RWPE2 (cell line): ENCODE data around the gene SUPT5H.

Experiments
- ATAC-seq: fragments of 200-7000 bp; cut with Tn5 transposase; 3 replicates; pipeline ENCODE4 v1.9.1; 2021; ENCODE audit warnings: low read depth
- DNase-seq: peaks from one replicate; pipeline ENCODE4 v3.0.0-alpha.2; 2020; ENCODE audit warnings: low spot score
- H3K27ac ChIP-seq: fragments of 450-650 bp; 2 replicates; pipeline ENCODE4 v1.5.1; 2017; ENCODE audit warnings: mild to moderate bottlenecking; ENCODE audit not compliant: poor library complexity, severe bottlenecking
- H3K27me3 ChIP-seq: fragments of 250-450 bp; sonication (Bioruptor Pico); 2 replicates; pipeline ENCODE4 v1.5.1; 2021; ENCODE audit warnings: mild to moderate bottlenecking, moderate library complexity; ENCODE audit not compliant: insufficient read depth, poor library complexity, severe bottlenecking
- H3K36me3 ChIP-seq: fragments of 250-450 bp; sonication (Bioruptor Pico); 2 replicates; pipeline ENCODE4 v1.5.1; 2020; ENCODE audit warnings: low read depth, mild to moderate bottlenecking, moderate library complexity
- H3K4me1 ChIP-seq: fragments of 250-450 bp; sonication (Bioruptor Pico); 2 replicates; pipeline ENCODE4 v1.5.1; 2021; ENCODE audit warnings: mild to moderate bottlenecking, moderate library complexity; ENCODE audit not compliant: insufficient read depth, poor library complexity, severe bottlenecking
- H3K4me3 ChIP-seq: fragments of 250-450 bp; sonication (Bioruptor Pico); 2 replicates; pipeline ENCODE4 v1.5.1; 2021; ENCODE audit warnings: mild to moderate bottlenecking, moderate library complexity; ENCODE audit not compliant: severe bottlenecking
- H3K9me3 ChIP-seq: fragments of 250-450 bp; sonication (Bioruptor Pico); 2 replicates; pipeline ENCODE4 v1.5.1; 2021; ENCODE audit warnings: mild to moderate bottlenecking, moderate library complexity; ENCODE audit not compliant: severe bottlenecking
- TF ChIP-seq, protein P1 (sequence below): fragments of 450-650 bp; IDR thresholded peaks from one replicate; pipeline ENCODE4 v1.5.1; 2017; ENCODE audit warnings: mild to moderate bottlenecking, moderate library complexity; ENCODE audit not compliant: poor library complexity, severe bottlenecking

SUPT5H gene

DNA sequence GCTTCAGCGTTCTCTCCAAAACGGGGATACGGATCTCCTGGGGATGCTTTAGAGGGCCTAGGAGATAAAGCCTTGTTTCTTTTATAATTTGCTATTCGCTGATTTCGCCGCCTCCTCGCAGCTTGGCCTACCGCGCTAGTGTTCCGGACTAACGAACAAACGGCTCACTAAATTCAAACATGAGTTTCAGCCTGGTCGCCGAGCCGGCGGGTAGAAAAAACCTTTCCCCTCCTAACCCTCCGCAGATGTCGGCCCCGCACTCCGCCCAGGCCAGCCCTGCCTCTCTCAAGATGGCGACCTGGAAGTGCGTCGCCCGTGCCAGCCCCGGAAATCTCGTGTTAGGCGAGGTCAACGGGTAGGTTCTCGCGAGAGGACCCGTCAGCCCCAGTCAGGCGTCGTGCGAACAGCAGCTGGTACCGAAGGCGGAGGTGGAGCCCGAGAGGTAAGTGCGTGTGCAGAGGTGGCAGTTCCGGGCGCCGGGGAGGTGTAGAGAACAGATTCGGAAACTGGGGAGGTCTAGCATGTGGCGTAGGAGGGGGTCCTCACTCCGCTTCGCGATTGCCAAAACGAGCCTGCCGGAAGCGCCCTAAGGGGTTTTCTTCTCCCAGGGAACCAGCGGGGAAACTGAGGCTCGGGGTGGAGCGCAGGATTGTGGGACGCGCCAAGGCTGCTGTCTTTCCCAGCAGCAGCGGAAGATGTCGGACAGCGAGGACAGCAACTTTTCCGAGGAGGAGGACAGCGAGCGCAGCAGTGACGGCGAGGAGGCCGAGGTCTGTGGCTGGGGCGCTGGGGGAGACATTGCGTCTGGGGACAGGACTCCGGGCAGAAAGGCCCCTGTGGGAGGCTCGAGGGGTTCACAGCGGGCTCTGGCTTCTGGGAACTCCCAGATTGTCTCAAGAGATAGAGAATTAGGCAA, at the start of gene SUPT5H:
SUPT5H (plus strand) TSS at position 387 of the 916 bp plus-strand sequence; CDS start at position 696, 309 bp downstream.
- ATAC-seq, result peak; percentile 94
- no peaks in the 10 kb centered on the region for H3K27me3 ChIP-seq
- H3K9me3 ChIP-seq, result no peaks in the 10 kb centered on the region
- TF ChIP-seq, protein P1, sequence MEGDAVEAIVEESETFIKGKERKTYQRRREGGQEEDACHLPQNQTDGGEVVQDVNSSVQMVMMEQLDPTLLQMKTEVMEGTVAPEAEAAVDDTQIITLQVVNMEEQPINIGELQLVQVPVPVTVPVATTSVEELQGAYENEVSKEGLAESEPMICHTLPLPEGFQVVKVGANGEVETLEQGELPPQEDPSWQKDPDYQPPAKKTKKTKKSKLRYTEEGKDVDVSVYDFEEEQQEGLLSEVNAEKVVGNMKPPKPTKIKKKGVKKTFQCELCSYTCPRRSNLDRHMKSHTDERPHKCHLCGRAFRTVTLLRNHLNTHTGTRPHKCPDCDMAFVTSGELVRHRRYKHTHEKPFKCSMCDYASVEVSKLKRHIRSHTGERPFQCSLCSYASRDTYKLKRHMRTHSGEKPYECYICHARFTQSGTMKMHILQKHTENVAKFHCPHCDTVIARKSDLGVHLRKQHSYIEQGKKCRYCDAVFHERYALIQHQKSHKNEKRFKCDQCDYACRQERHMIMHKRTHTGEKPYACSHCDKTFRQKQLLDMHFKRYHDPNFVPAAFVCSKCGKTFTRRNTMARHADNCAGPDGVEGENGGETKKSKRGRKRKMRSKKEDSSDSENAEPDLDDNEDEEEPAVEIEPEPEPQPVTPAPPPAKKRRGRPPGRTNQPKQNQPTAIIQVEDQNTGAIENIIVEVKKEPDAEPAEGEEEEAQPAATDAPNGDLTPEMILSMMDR, result no peak
- peak; percentile 98 for DNase-seq
- peaks cover 13% of the 10 kb centered on the region for H3K4me1 ChIP-seq
- peak within 1 kb of the TSS; percentile 57 for H3K27ac ChIP-seq
- peaks cover 15% of the 10 kb centered on the region for H3K36me3 ChIP-seq
- H3K4me3 ChIP-seq, result peak within 1 kb of the TSS; percentile 76

DNA sequence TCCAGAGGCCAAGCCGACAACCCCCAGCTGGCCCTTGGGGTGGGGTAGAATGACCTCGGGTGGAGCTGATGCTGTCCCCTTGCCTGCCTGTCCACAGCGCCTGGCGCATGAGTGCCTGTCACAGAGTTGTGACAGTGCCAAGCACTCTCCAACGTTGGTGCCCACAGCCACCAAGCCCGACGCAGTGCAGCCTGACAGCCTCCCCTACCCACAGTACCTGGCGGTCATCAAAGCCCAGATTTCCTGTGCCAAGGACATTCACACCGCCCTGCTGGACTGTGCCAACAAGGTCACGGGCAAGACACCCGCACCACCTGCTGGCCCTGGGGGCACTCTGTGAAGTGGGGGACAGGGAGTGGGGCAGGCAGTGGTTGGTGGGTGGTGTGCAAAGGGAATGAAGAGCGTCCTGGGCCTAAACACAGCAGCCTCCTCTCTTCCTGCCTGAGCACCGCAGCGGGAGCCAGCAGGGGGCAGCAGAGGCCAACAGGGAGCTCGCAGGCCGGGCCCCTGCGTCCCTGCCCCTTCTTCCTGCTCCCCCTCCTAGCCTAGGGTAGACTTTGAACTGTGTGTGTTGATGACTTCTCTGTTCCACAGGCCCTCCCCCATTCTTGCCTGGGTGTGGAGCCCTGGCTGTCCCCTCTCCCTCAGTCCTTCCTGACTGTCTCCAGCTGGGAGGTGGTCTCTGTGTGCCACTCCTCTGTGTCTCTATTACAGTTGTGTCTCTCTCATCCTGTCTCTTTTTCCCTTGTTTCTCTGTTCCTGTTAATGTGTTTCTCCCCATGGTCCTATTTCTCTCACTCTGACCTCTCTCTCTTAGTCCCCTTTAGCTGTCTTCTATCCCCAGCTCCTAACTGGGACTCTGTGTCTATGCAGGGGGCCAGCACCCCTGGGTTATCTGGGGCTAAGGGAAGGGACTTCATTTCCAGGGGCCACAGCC, 47.8 kb upstream of the SUPT5H start:
- no peak overlapping the region for H3K4me3 ChIP-seq
- DNase-seq (no peak), ATAC-seq (peak; percentile 71)
- TF ChIP-seq, protein P1, result peak; percentile 97
- peaks cover 30% of the 10 kb centered on the region for H3K4me1 ChIP-seq
- peaks cover 21% of the 10 kb centered on the region for H3K36me3 ChIP-seq
- H3K9me3 ChIP-seq, result no peaks in the 10 kb centered on the region
- peak overlapping the region; percentile 98 for H3K27ac ChIP-seq
- H3K27me3 ChIP-seq, result no peaks in the 10 kb centered on the region

DNA sequence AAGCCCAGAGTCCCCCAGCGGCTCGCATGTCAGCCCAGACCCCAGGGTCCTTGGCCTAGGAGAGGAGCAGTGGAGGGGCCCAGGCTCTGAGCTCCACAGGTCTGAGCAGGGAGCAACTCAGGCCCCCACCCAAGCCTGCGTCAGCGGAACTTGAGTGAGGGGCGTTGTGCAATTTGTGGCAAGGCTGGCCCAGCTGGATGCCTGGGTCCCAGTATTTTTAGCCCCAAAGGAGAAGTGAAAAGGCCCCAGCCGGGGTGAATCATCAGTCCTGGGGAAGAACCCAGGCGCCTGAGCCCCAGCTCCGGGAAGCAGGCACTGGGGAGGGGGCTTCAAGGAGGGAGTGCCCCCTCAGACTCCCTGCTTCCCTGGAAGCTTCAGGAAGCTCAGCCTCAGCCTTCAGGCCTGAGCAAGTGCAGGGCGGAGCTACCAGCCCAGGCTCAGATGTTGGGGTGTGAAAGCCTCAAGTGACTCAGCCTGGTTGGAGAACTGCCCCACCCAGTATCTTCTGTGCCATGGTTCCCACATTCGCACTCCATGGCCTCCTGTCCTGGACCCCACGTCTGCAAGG, 47.0 kb upstream of the SUPT5H start:
- no peaks in the 10 kb centered on the region for H3K27me3 ChIP-seq
- peak; percentile 64 for ATAC-seq
- peaks cover 17% of the 10 kb centered on the region for H3K36me3 ChIP-seq
- H3K9me3 ChIP-seq, result no peaks in the 10 kb centered on the region
- H3K27ac ChIP-seq, result peak overlapping the region; percentile 98
- peak; percentile 88 for DNase-seq
- peaks cover 33% of the 10 kb centered on the region for H3K4me1 ChIP-seq
- TF ChIP-seq, protein P1, result no peak
- H3K4me3 ChIP-seq, result no peak overlapping the region

DNA sequence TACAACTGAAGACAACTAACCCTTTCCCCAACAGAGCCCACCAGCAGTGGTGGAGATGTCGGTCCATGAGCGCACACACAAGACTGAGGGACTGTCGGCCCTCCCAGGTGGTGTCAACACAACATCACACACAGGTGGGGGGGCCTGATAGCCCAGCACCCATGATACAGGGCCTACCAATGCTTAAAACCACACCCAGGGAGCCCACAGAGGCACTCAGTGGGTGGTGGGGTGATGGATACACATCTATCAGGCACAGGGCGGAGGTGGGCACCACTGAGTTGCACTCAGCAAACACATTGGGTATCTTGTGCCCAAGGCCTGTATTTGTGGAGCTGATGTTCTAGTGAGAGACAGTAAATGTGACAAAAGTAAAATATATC, 45.7 kb upstream of the SUPT5H start:
- H3K27me3 ChIP-seq, result no peaks in the 10 kb centered on the region
- TF ChIP-seq, protein P1, result no peak
- DNase-seq, result no peak
- no peak for ATAC-seq
- H3K9me3 ChIP-seq, result no peaks in the 10 kb centered on the region
- no peak overlapping the region for H3K4me3 ChIP-seq
- peaks cover 39% of the 10 kb centered on the region for H3K4me1 ChIP-seq
- peaks cover 9% of the 10 kb centered on the region for H3K36me3 ChIP-seq
- peak overlapping the region; percentile 98 for H3K27ac ChIP-seq
